GM23338 (cell line): ENCODE measurements around the gene TLCD3B. TPM values are rescaled to one million over a fixed set of nuclear protein-coding genes. Genes with fewer than 3 reads are reported as not detected.

Experiments
- ATAC-seq: fragments of 200-7000 bp; cut with Tn5 transposase; 3 replicates; pipeline ENCODE4 v1.9.1; 2020
- DNase-seq: peaks from one replicate; pipeline ENCODE4 v3.0.0-alpha.2; 2015; ENCODE audit warnings: low spot score
- H2AFZ ChIP-seq: fragments of 200-600 bp; sonication (generic); 2 replicates; pipeline ENCODE4 v1.8.0; 2016; ENCODE audit warnings: antibody characterized with exemption, mild to moderate bottlenecking, moderate library complexity
- H3F3A ChIP-seq: fragments of 200-600 bp; sonication (generic); replicated peaks from 2 replicates; pipeline ENCODE4 v1.8.0; 2017; ENCODE audit warnings: antibody characterized with exemption, mixed run types, low read depth
- H3K27ac ChIP-seq: fragments of 200-600 bp; sonication (generic); 2 replicates; pipeline ENCODE4 v1.6.1; 2016; ENCODE audit warnings: low read depth
- H3K27me3 ChIP-seq: fragments of 200-600 bp; sonication (generic); 2 replicates; pipeline ENCODE4 v1.8.0; 2016; ENCODE audit warnings: mild to moderate bottlenecking, mixed run types, moderate library complexity; ENCODE audit not compliant: insufficient read depth
- H3K36me3 ChIP-seq: fragments of 200-600 bp; sonication (generic); 2 replicates; pipeline ENCODE4 v1.8.0; 2016; ENCODE audit warnings: mild to moderate bottlenecking; ENCODE audit not compliant: insufficient read depth
- H3K4me1 ChIP-seq: fragments of 200-600 bp; sonication (generic); 2 replicates; pipeline ENCODE4 v1.8.0; 2016; ENCODE audit warnings: mild to moderate bottlenecking, moderate library complexity; ENCODE audit not compliant: insufficient read depth
- H3K4me2 ChIP-seq: fragments of 200-600 bp; sonication (generic); 2 replicates; pipeline ENCODE4 v1.7.1; 2017; ENCODE audit warnings: mixed run types
- H3K4me3 ChIP-seq: fragments of 200-600 bp; sonication (generic); 2 replicates; pipeline ENCODE4 v1.6.1; 2016; ENCODE audit warnings: mixed run types
- H3K79me2 ChIP-seq: fragments of 200-600 bp; sonication (generic); replicated peaks from 2 replicates; pipeline ENCODE4 v1.8.0; 2017; ENCODE audit warnings: mild to moderate bottlenecking; ENCODE audit not compliant: insufficient read depth
- H3K9me2 ChIP-seq: fragments of 200-600 bp; sonication (generic); 2 replicates; pipeline ENCODE4 v1.8.0; 2017; ENCODE audit not compliant: insufficient read depth
- H4K20me1 ChIP-seq: fragments of 200-600 bp; sonication (generic); replicated peaks from 2 replicates; pipeline ENCODE4 v1.8.0; 2017; ENCODE audit warnings: mild to moderate bottlenecking; ENCODE audit not compliant: insufficient read depth
- H3K27ac Mint-ChIP-seq: 2 replicates; pipeline ENCODE4 v1.8.0; 2020; ENCODE audit warnings: inconsistent platforms, mild to moderate bottlenecking, moderate library complexity, mixed read lengths
- H3K27me3 Mint-ChIP-seq: 3 replicates; pipeline ENCODE4 v1.8.0; 2022; ENCODE audit warnings: low read depth, mild to moderate bottlenecking, moderate library complexity, mixed read lengths, inconsistent platforms; ENCODE audit not compliant: insufficient read depth, poor library complexity
- H3K36me3 Mint-ChIP-seq: 3 replicates; pipeline ENCODE4 v1.8.0; 2021; ENCODE audit warnings: low read depth, mild to moderate bottlenecking, inconsistent platforms, moderate library complexity, mixed read lengths
- H3K4me1 Mint-ChIP-seq: 3 replicates; pipeline ENCODE4 v1.8.0; 2020; ENCODE audit warnings: mild to moderate bottlenecking, inconsistent platforms, mixed read lengths
- H3K4me3 Mint-ChIP-seq: 3 replicates; pipeline ENCODE4 v1.8.0; 2021; ENCODE audit warnings: moderate library complexity, mild to moderate bottlenecking, inconsistent platforms, mixed read lengths
- H3K9me3 Mint-ChIP-seq: 3 replicates; pipeline ENCODE4 v1.8.0; 2020; ENCODE audit warnings: moderate library complexity, mild to moderate bottlenecking, inconsistent platforms, mixed read lengths
- ZNF331 ChIP-seq: fragments of 250-450 bp; sonication (Bioruptor Pico); IDR thresholded peaks from 2 replicates; pipeline ENCODE4 v1.5.0; 2020; ENCODE audit warnings: low read depth, mild to moderate bottlenecking, moderate library complexity
- polyA plus RNA-seq: library from polyadenylated mRNA; unstranded; fragments of >200 nt; fragmentation: Nextera tagmentation; extraction: Ambion mirVana; gene quantifications from 2 replicates; pipeline ENCODE4 v1.2.1, GENCODE V29; 2016
- total RNA-seq: library from RNA; depleted of rRNA; stranded (reverse); fragments of >200 nt; shearing (Covaris generic); gene quantifications from 2 replicates; pipeline ENCODE4 v1.2.3, GENCODE V29; 2014; rRNA removed
- TF ChIP-seq, protein P1 (sequence below): IDR thresholded peaks from one replicate; pipeline ENCODE4 v1.6.1; 2018; ENCODE audit warnings: antibody characterized with exemption; ENCODE audit not compliant: unreplicated experiment

Gene TLCD3B
- total and polyA plus RNA-seq, 2 experiments from 2014 or later: 14.2 to 37.4 TPM

- Histone ChIP-seq H3F3A (peaks cover 23% of the 10 kb centered on the region; the same call in 1 of the 2 replicates), H3K4me1 (peaks cover 27% of the 10 kb centered on the region), H3K27ac (no peak overlapping the region), H3K4me2 (peak overlapping the region; percentile 100), H3K9me2 (peaks cover 4% of the 10 kb centered on the region; the same call in 1 of the 2 replicates), H4K20me1 (peaks cover 17% of the 10 kb centered on the region), H3K36me3 (peaks cover 18% of the 10 kb centered on the region), H3K79me2 (peaks cover 37% of the 10 kb centered on the region), H3K27me3 (peaks cover 16% of the 10 kb centered on the region), H3K4me3 (peak overlapping the region; percentile 98), H2AFZ (no peak overlapping the region)
- H3K4me1 Mint-ChIP-seq: peaks cover 29% of the 10 kb centered on the region
- no peak overlapping the region for H3K27ac Mint-ChIP-seq
- H3K27me3 Mint-ChIP-seq: peaks cover 18% of the 10 kb centered on the region
- DNase-seq (no peak), ATAC-seq (no peak)
- peaks cover 21% of the 10 kb centered on the region for H3K9me3 Mint-ChIP-seq
- TF ChIP-seq, protein P1, sequence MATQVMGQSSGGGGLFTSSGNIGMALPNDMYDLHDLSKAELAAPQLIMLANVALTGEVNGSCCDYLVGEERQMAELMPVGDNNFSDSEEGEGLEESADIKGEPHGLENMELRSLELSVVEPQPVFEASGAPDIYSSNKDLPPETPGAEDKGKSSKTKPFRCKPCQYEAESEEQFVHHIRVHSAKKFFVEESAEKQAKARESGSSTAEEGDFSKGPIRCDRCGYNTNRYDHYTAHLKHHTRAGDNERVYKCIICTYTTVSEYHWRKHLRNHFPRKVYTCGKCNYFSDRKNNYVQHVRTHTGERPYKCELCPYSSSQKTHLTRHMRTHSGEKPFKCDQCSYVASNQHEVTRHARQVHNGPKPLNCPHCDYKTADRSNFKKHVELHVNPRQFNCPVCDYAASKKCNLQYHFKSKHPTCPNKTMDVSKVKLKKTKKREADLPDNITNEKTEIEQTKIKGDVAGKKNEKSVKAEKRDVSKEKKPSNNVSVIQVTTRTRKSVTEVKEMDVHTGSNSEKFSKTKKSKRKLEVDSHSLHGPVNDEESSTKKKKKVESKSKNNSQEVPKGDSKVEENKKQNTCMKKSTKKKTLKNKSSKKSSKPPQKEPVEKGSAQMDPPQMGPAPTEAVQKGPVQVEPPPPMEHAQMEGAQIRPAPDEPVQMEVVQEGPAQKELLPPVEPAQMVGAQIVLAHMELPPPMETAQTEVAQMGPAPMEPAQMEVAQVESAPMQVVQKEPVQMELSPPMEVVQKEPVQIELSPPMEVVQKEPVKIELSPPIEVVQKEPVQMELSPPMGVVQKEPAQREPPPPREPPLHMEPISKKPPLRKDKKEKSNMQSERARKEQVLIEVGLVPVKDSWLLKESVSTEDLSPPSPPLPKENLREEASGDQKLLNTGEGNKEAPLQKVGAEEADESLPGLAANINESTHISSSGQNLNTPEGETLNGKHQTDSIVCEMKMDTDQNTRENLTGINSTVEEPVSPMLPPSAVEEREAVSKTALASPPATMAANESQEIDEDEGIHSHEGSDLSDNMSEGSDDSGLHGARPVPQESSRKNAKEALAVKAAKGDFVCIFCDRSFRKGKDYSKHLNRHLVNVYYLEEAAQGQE: no peak
- no peak for TF ChIP-seq ZNF331 (CRISPR knock-in tag)
- peak overlapping the region; percentile 97 for H3K4me3 Mint-ChIP-seq
- H3K36me3 Mint-ChIP-seq: peaks cover 40% of the 10 kb centered on the region
Observed at GRCh38 chr16:29975134-29975538, 55.9 kb downstream of the TLCD3B start.

Other genes starting within 250 kb of the TLCD3B start
- gene KIF22, start 240.5 kb downstream of the TLCD3B start, total RNA-seq: 179 and 192 TPM in 2 replicates
- gene KIF22, start 240.5 kb downstream of the TLCD3B start, polyA plus RNA-seq: 110 and 120 TPM in 2 replicates
- 181 and 270 TPM in 2 replicates for gene MAZ, start 224.7 kb downstream of the TLCD3B start, total RNA-seq
- gene MAZ, start 224.7 kb downstream of the TLCD3B start, polyA plus RNA-seq: 155 and 170 TPM in 2 replicates
- 8.9 and 13.3 TPM in 2 replicates for gene PRRT2, start 219.1 kb downstream of the TLCD3B start, total RNA-seq
- gene PRRT2, start 219.1 kb downstream of the TLCD3B start, polyA plus RNA-seq: 13.6 and 16.6 TPM in 2 replicates
- 59.7 and 67.6 TPM in 2 replicates for gene PAGR1, start 215.1 kb downstream of the TLCD3B start, total RNA-seq
- gene PAGR1, start 215.1 kb downstream of the TLCD3B start, polyA plus RNA-seq: 76.7 and 78.7 TPM in 2 replicates
- gene MVP, start 210.8 kb downstream of the TLCD3B start, total RNA-seq: 2.6 and 3.7 TPM in 2 replicates
- gene MVP, start 210.8 kb downstream of the TLCD3B start, polyA plus RNA-seq: 1.4 and 2.0 TPM in 2 replicates
- 60.0 and 78.1 TPM in 2 replicates for gene CDIPT, start 168.0 kb downstream of the TLCD3B start, total RNA-seq
- gene CDIPT, start 168.0 kb downstream of the TLCD3B start, polyA plus RNA-seq: 35.7 and 36.2 TPM in 2 replicates
- 55.8 and 71.9 TPM in 2 replicates for gene SEZ6L2, start 131.7 kb downstream of the TLCD3B start, total RNA-seq
- gene SEZ6L2, start 131.7 kb downstream of the TLCD3B start, polyA plus RNA-seq: 17.8 and 18.0 TPM in 2 replicates
- gene ASPHD1, start 130.8 kb downstream of the TLCD3B start, total RNA-seq: 11.3 and 20.6 TPM in 2 replicates
- 12.4 and 15.5 TPM in 2 replicates for gene ASPHD1, start 130.8 kb downstream of the TLCD3B start, polyA plus RNA-seq
- gene KCTD13, start 105.0 kb downstream of the TLCD3B start, total RNA-seq: 8.9 and 12.2 TPM in 2 replicates
- 8.7 and 10.1 TPM in 2 replicates for gene KCTD13, start 105.0 kb downstream of the TLCD3B start, polyA plus RNA-seq
- gene TMEM219, start 69.2 kb downstream of the TLCD3B start, total RNA-seq: 39.2 and 50.0 TPM in 2 replicates
- gene TMEM219, start 69.2 kb downstream of the TLCD3B start, polyA plus RNA-seq: 81.5 and 82.3 TPM in 2 replicates
- 36.5 and 45.2 TPM in 2 replicates for gene TAOK2, start 57.4 kb downstream of the TLCD3B start, total RNA-seq
- gene TAOK2, start 57.4 kb downstream of the TLCD3B start, polyA plus RNA-seq: 8.8 and 10.1 TPM in 2 replicates
- gene HIRIP3, start 35.7 kb downstream of the TLCD3B start, total RNA-seq: 10.4 and 13.4 TPM in 2 replicates
- 18.5 and 19.1 TPM in 2 replicates for gene HIRIP3, start 35.7 kb downstream of the TLCD3B start, polyA plus RNA-seq
- gene INO80E, start 35.0 kb downstream of the TLCD3B start, total RNA-seq: 71.0 and 92.8 TPM in 2 replicates
- 66.0 and 66.2 TPM in 2 replicates for gene INO80E, start 35.0 kb downstream of the TLCD3B start, polyA plus RNA-seq
- 7.5 and 10.0 TPM in 2 replicates for gene DOC2A, start 20.2 kb downstream of the TLCD3B start, total RNA-seq
- gene DOC2A, start 20.2 kb downstream of the TLCD3B start, polyA plus RNA-seq: 9.8 and 10.4 TPM in 2 replicates
- not detected in 2 replicates for gene C16orf92, start 8.1 kb downstream of the TLCD3B start, total RNA-seq
- 0.34 and 0.56 TPM in 2 replicates for gene C16orf92, start 8.1 kb downstream of the TLCD3B start, polyA plus RNA-seq
- gene ALDOA, start 34.5 kb upstream of the TLCD3B start, total RNA-seq: 1,113 and 1,306 TPM in 2 replicates
- 1,054 and 1,067 TPM in 2 replicates for gene ALDOA, start 34.5 kb upstream of the TLCD3B start, polyA plus RNA-seq
- 108 and 120 TPM in 2 replicates for gene PPP4C, start 44.7 kb upstream of the TLCD3B start, total RNA-seq
- 169 and 170 TPM in 2 replicates for gene PPP4C, start 44.7 kb upstream of the TLCD3B start, polyA plus RNA-seq
- gene TBX6, start 60.7 kb upstream of the TLCD3B start, total RNA-seq: 1.1 and 2.3 TPM in 2 replicates
- gene TBX6, start 60.7 kb upstream of the TLCD3B start, polyA plus RNA-seq: 1.9 and 2.4 TPM in 2 replicates
- gene YPEL3, start 64.9 kb upstream of the TLCD3B start, total RNA-seq: 21.8 and 27.8 TPM in 2 replicates
- gene YPEL3, start 64.9 kb upstream of the TLCD3B start, polyA plus RNA-seq: 81.7 and 86.1 TPM in 2 replicates
- gene GDPD3, start 82.3 kb upstream of the TLCD3B start, total RNA-seq: 0.94 TPM in 1 of 2 replicates, not detected in the other
- gene GDPD3, start 82.3 kb upstream of the TLCD3B start, polyA plus RNA-seq: 1.1 and 1.4 TPM in 2 replicates
- 14.5 and 22.4 TPM in 2 replicates for gene MAPK3, start 91.9 kb upstream of the TLCD3B start, total RNA-seq
- gene MAPK3, start 91.9 kb upstream of the TLCD3B start, polyA plus RNA-seq: 17.9 and 19.7 TPM in 2 replicates
- gene CORO1A, start 152.3 kb upstream of the TLCD3B start, total RNA-seq: 17.9 and 23.5 TPM in 2 replicates
- gene CORO1A, start 152.3 kb upstream of the TLCD3B start, polyA plus RNA-seq: 10.2 and 13.8 TPM in 2 replicates
- 335 and 350 TPM in 2 replicates for gene BOLA2B, start 162.4 kb upstream of the TLCD3B start, total RNA-seq
- gene BOLA2B, start 162.4 kb upstream of the TLCD3B start, polyA plus RNA-seq: 659 and 682 TPM in 2 replicates
- gene SLX1A, start 162.6 kb upstream of the TLCD3B start, total RNA-seq: 27.3 and 29.5 TPM in 2 replicates
- 97.5 and 112 TPM in 2 replicates for gene SLX1A, start 162.6 kb upstream of the TLCD3B start, polyA plus RNA-seq
- 2.8 and 11.2 TPM in 2 replicates for gene SULT1A3, start 168.0 kb upstream of the TLCD3B start, total RNA-seq
- 17.4 and 19.5 TPM in 2 replicates for gene SULT1A3, start 168.0 kb upstream of the TLCD3B start, polyA plus RNA-seq
- gene NPIPB13, start 217.2 kb upstream of the TLCD3B start, total RNA-seq: 2.2 and 7.6 TPM in 2 replicates
- gene NPIPB13, start 217.2 kb upstream of the TLCD3B start, polyA plus RNA-seq: 5.7 and 7.5 TPM in 2 replicates